ENCODE measurements around the gene STEAP1.
"Not testable (repeated sequence)": the region's sequence is repeated elsewhere in the genome, so short reads cannot be mapped to it uniquely, and the experiment has no call there.

STEAP1 gene

DNA sequence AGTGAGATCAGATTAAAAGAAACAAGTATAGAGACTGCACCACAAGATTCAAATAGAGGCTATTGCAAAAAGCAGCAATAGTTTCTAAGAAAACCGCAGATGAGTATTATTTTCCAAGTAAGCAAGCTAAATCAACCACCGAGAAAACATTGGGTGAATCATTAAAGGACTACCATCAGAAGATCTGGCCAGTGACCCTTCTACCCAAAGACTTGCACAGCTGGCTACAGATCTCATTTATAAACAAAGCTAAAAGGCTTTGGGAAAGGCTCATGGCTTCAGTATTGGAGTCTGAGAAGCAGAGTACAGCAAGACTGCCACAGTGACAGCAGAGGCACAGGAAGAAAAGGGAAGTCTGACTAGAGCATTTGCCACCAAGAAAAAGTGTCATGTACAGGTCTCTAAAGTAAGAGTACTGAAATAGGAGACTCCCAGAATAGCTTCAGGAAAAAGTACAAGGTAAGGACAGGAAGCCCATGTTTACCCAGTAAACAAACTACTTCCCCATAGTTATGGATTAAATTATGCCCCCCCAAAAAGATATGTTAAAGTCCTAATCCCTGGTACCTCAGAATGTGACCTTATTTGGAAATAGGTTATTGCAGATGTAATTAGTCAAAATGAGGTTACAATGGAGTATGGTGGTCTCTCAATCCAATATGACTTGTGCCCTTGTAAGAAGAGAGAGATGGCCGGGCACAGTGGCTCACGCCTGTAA is 19.0 kb downstream of the STEAP1 start:
- DNase-seq (ENCODE audit: low read depth): no peak

DNA sequence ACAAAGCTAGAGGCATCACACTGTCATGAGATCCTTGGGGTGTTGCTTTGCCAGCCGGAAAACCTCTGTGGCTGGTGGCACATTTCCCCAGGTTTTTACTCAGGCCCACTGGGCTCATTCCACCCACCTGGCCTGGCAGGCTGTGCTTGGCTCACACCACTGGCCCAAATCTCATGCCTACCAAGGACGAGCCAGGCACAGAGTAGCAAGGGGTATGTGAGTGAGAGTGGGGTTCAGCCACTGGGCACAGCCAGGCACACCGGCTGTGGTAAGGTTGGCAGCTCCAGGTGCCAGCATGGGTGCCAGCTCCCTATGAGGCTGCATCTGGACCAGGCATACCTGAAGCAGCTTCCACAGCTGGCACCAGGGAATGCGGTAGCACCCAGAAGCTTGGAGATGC is 21.4 kb downstream of the STEAP1 start:
- no peak for DNase-seq (ENCODE audit: low read depth)

DNA sequence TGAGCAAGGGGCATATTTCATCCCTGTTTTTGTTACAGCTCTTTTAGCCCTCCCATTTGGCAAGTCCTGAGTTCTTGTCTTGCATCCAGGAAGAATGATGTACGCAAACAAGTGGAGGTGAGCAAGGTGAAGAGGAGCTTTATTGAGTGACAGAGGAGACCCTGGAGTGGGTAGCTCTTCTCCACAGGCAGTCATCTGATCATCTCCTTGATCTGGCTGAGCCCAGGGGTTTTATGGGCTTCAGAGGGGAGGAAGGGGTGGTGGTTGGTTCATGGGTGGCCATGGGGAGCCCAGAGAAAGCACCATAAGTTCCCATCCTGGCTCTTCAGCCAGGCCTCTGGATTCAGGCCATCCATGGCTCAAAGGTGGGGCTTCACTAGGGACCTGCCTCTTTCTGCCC is 21.9 kb downstream of the STEAP1 start:
- no peak for DNase-seq (ENCODE audit: low read depth)

DNA sequence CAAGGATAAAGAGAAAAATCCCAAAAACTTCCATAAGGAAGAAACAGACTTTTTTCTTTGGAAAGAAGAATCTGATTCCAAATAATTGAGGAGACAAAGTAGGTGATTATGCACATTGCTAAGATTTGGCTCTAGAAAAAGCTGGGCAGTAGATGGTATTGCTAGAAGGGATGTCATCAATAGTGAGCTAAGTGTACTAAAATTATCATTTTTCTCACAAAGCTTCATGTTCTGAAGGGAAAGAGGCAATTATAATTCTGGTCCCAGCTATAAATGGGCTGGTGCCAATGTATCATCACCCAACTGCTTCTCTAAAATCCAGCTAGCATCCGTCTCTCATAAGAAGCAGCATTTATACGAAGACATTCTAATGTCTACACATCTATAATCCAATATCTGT is 23.9 kb downstream of the STEAP1 start:
- DNase-seq (ENCODE audit: low read depth): no peak

GRCh38 chr7:90178679-90179278 is 24.5 kb downstream of the STEAP1 start:
- no peak for DNase-seq (ENCODE audit: low read depth)

GRCh38 chr7:90180011-90180585 is 25.8 kb downstream of the STEAP1 start:
- DNase-seq (ENCODE audit: low read depth): no peak

DNA sequence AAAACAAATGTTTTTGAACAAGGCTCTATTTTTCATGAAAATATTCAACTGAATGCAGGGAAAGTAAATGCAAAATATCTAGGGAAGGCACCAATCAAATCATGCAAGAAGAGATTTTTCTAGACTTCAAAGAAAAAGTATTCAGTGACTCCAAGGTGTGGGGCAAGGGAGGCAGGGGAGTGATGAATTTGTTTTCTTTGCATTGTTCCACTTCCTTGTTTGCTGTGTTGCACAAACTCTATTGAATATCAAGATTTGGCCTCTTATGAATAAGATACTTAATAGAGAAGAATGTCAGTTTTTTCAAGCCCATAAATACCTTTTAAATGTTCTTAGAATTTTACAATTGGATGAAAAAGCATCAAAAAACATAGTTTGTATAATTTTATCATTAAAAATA is 26.4 kb downstream of the STEAP1 start:
- DNase-seq (ENCODE audit: low read depth): no peak

GRCh38 chr7:90181485-90181884 is 27.2 kb downstream of the STEAP1 start:
- DNase-seq (ENCODE audit: low read depth): no peak

GRCh38 chr7:90186290-90186689 is 32.0 kb downstream of the STEAP1 start:
- DNase-seq (ENCODE audit: low read depth): not testable (repeated sequence)

- DNase-seq (ENCODE audit: low read depth): no peak
These were observed 33.3 kb downstream of the STEAP1 start for GRCh38 chr7:90187507-90188050.

GRCh38 chr7:90188281-90188680 is 34.0 kb downstream of the STEAP1 start:
- no peak for DNase-seq (ENCODE audit: low read depth)

GRCh38 chr7:90190995-90191394 is 36.7 kb downstream of the STEAP1 start:
- no peak for DNase-seq (ENCODE audit: low read depth)

DNA sequence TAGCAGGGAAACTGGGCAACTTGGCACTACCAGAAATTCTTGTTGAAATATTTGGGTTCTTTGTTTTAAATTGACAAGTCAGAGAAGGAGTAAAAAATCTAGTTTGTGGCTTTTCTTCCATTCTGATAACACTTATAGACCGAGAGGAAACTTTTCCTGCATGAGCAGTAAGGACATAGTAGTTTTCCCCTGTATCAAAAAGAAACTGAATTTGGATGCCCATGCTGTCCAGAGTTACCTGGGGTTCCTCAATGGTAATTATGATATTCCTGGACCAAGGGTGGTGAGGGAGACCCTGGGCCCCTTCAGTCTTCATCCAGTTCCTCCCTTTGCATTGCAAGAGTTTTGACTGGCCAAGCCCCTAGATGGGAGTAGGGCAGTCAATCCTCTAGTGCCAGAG is 37.4 kb downstream of the STEAP1 start:
- no peak for DNase-seq (ENCODE audit: low read depth)

DNA sequence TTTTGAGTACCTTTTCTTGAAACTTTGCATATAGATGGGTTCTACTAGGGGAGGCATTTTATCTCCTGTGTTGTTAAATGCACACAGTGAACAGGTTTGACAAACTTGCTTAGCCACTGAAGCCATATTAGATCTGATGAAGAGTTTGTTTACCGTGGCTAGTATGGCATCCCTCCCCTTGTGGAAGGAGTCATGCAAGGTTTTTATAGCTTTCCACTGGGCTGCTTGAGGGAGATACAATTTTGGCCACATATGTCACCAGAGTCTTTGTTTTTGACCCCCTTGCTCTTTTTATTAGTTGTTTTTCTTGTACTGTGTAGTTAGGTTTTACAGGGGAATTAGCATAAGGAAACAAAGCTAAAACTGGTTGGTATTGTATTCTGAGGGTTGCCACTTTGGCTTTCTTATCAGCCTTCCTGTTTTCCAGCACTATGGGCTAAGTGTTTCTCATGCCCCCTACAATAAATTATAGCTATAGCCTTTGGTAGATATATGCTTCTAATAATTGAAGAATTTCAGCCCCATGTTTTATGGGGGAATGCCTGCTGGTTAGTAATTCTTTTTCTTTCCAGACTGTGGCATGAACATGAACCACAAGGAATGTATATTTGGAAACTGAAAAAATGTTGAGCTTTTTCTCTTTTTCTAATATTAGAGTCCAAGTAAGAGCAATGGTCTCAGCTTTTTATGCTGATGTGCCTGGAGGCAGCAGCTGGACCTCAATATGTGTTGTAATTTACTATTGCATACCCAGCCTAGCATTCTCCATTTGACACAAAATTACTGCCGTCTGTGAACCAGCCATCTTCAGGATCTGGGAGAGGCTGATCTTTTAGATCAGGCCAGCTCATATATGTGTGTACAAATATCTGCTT is 38.8 kb downstream of the STEAP1 start:
- DNase-seq (ENCODE audit: low read depth): no peak

- DNase-seq (ENCODE audit: low read depth): no peak
These were observed 40.9 kb downstream of the STEAP1 start for GRCh38 chr7:90194911-90195809.

- DNase-seq (ENCODE audit: low read depth): no peak
These were observed 47.4 kb downstream of the STEAP1 start for GRCh38 chr7:90201500-90202195.

DNA sequence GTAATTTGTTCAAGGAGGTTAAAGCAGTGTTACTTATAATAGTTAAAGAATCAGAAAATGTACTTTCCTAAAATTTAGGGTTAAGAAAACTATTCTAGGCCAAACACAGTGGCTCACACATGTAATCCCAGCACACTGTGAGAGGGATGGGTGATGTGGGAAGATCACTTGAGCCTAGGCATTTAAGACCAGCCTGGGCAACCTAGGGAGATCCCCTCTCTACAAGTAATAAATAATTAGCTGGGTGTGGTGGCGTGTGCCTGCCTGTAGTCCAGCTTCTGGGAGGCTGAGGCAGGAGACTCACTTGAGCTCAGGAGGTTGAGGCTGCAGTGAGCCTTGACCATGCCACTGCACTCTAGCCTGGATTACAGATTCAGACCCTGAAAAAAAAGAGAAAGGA is 53.7 kb downstream of the STEAP1 start:
- DNase-seq (ENCODE audit: low read depth): no peak

DNA sequence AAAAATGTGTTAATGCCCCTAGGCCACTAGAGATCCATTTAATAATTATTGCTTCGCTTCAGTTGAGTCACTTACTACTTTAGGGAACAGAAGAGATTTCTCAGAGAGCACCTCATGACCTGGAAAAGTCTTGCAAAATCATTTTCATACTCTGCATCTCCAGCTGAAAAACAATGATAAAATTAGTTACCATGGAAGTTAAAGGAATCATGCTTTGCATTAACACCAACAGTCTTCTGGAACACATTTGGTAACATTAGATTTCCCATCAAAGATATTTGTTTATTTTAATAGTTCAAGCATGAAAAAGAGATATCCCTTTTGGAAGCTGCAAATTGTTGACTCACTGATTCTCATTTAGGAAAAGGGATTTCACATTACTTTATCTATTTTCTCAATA is 55.5 kb downstream of the STEAP1 start:
- DNase-seq (ENCODE audit: low read depth): no peak

DNA sequence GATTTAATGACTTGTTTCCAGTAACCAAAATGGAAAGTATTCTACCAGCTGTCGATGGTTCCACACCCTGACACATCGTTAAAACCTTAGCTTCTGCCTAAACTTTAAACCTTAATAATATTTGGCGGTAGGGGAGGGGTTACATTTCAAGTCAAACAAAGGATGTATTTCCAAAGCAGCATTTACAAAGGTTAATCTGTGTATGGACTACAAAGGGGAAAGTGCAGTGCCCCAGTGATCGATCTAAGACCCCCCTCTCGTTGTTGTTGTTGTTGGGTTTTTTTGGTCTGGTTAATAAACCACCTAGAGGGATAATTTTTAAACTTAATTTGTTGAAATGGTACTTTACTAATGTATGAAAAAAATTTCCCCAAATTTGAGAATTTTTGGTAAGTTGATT is 56.2 kb downstream of the STEAP1 start:
- DNase-seq (ENCODE audit: low read depth): no peak

DNA sequence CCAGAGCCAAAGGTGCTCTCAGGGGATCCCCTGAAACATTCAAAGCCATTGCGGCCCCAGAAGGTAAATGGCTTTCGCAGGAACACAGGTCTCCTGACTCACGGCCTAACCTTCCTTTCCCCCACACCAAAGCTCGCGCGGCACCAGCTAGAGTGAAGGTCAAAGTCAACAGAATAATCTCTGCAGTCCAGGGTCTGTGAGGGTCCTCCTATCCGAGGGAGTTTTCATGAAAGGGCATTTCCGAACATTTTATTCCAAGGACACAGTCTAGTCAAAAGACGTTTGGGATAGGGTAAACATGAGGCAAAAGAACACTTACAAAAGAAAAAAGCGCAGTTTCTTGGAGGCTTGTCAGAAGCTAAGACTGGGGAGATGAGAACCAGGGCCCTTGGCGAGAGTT is 56.7 kb downstream of the STEAP1 start:
- no peak for DNase-seq (ENCODE audit: low read depth)

All from stimulated activated CD8-positive, alpha-beta memory T cell treated with anti-CD3 and anti-CD28 coated beads, Interleukin-15, amount 100 ng/mL, for 24 hours (primary cell).